ENCODE measurements around the gene DHTKD1.
"Not testable (repeated sequence)": the region's sequence is repeated elsewhere in the genome, so short reads cannot be mapped to it uniquely, and the experiment has no call there.

DHTKD1 gene

DNA sequence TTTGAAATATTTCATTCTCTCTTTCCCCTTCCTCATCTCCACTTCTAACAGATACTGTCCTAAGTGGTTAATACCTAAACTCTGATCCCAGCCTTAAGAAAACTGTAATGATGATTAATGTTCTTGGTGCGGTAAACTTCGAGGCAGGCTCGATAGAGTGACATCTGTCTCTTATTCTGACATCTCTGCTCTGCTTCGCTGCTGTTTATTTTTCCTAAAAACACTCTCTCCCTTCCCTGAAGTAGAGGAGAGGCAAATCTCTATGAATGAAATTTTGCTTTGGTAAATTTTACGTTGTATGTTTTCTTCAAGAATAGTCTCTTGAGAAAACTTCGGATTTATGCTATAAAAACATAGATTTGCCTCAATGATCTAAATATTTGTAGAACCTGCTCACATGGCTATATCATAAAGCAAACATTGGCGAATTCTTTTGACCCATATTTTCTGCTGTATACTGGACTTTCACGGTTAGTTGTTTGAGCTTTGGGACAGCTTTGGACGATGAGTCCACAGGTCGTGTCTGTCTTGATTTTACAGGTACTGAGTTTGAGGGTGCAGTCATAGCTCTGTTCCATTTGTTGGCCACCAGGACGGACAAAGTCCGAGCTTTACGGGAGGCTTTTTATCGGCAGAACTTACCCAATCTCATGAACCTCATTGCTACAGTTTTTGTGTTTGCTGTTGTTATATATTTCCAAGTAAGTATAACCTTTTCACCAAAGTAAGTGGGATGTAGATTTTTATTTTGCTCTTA is 87.8 kb downstream of the DHTKD1 start:
- no peak for DNase-seq

DNA sequence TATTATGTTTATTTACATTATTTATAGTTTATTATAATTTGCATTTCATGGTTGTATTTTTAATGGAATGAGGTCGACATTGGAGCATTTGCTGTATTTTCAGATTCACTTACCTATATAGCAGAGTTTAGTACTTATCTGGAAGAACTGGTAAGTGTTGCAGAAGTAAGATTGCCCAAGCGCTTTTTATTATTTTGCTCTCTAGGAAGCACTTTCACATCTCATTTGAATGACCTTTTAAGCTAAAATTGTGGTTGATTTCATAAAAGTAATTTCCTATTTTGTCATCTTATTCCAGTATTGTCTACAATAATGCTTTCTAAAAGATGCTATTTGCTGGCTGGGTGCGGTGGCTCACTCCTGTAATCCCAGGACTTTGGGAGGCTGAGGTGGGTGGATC is 89.4 kb downstream of the DHTKD1 start:
- no peak for DNase-seq

DNA sequence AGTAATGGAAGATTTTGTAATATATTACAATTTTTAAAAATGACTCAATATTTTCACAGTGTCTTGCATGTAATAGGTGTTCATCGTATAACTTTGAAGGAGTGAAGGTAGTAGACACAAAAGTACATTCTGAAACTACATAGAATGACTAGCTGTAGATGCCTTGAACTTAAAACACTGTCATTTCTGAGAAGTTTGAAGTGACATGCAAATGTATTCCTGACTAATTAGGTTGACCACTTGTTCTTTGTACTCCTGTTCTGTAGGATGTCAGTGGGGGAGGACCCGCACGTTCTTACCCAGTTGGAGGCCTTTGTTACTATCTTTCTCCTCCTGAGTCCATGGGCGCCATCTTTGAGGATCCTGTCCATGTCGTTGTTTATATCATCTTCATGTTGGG is 91.9 kb downstream of the DHTKD1 start:
- DNase-seq = no peak

DNA sequence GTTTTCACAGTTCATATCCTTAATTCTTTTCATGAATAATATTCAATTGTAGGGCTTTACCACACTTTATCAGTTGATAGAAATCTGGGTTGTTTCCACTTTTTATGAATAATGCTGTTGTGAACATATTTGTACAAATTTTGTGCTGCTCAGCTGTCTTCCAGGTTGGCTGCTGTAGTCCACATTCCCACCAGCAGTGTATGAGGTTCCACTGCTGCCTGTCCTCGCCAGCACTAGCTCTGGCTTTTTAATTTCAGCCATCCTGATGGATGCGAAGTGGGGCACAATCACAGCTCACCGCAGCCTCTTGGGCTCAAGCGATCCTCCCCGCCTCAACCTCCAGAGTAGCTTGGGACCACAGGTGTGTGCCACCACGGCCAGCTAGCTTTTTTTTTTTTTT is 94.2 kb downstream of the DHTKD1 start:
- no peak for DNase-seq

DNA sequence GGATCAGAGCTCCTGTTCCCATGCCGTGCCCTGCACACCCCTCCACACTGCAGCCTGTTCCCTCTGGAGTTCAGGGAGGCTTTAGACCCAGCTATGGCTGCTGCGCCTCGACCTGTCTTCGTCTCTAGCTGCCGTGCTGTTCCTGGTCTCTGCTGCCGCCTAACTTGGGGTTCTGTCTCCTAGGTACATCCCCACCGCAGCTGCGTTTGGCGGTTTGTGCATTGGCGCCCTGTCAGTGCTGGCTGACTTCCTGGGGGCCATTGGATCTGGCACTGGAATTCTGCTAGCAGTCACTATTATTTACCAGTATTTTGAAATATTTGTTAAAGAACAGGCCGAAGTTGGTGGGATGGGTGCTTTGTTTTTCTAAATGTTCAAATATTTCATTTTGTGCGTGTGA is 95.3 kb downstream of the DHTKD1 start:
- no peak for DNase-seq

DNA sequence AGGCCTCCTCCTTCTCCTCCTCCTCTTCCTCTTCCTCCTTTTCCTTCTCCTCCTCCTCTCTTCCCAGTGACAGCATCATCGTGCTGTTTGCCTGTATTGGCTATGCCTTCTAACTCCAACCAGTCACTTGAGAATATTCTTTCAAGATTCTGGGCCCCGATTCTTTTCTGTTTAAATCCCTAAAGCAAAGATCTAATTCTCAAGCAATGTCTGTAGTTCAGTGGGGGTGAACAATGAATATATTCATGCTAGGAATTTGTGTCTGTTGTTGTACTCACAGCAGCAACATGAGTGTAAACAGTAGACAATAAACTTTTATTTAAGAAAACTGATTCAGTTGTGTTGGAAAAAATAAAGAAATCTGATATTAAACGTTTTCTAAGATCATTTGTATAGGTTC is 96.3 kb downstream of the DHTKD1 start:
- DNase-seq = no peak

DNA sequence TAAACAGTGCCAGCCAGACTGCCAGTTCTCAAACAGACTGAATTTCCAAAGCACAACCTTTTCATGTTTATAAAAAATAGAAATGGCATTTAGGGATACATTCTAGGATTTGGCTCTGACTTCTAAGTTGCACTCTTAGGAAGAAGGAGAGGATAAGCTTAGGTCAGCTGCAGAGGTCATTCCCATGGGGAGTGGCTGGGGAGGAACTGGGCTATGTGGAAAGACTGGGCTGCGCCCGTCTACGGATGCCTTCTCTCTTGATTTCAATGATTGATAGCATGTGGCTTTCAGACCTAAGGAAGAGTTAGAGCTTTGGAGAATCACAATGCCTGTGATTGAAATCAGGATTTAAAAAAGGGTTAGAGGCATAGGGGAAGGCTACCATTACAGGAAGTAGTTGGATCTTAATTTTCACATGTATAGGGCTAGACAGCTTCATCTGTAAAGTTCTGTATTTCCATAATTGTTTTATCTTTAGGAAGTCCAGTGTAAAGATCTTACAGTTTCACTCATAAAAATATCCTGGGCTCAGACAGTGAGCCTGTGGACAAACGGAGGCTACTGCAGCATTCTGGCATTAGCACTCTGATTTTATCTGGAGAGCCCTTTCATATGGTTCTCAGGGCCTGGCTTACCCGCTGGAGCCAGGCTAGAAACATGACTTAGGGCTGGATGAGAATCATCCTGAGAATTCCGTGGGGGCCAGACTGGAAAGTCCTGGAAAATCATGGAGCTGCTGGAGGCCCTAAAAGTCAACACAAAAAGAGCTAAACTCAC is 97.4 kb downstream of the DHTKD1 start:
- no peak for DNase-seq

DNA sequence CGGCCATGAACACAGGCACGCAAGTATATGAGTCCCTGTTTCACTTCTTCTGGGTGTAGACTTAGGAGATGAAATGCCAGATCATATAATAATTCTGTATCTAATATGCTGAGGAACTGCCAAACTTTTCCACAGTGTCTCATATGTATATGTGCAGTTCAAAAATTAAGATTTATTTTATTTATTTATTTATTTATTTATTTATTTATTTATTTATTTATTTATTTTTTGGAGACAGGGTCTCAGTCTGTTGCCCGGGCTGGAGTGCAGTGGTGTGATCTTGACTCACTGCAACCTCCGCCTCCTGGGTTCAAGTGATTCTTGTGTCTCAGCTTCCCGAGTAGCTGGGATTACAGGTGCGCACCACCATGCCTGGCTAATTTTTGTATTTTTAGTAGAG is 102.8 kb downstream of the DHTKD1 start:
- not testable (repeated sequence) for DNase-seq
